A673 (cell line): ENCODE data around the gene PTH2. TPM values are rescaled to one million over a fixed set of nuclear protein-coding genes. Genes with fewer than 3 reads are reported as not detected.

ENCODE experiments used
- BruUV-seq: library from RNA; stranded (reverse); fragments of 400-500 nt; replicated peaks from 2 replicates; lab custom pipeline; 2021; lab: Mats Ljungman, UMichigan
- CTCF ChIA-PET: fragments of 300-600 bp; sonication (Branson Sonifier 250); formaldehyde crosslinking; loops from one replicate; lab custom pipeline; 2022; ENCODE audit warnings: antibody characterized with exemption; lab: Charles Lee
- POLR2A ChIA-PET: fragments of 300-600 bp; sonication (Branson Sonifier 250); formaldehyde crosslinking; loops from one replicate; lab custom pipeline; 2022; ENCODE audit warnings: antibody characterized with exemption; ENCODE audit not compliant: low non-redundant PET; lab: Charles Lee
- DNase-seq: peaks from one replicate; pipeline ENCODE4 v3.0.0-alpha.2; 2015; ENCODE audit warnings: low spot score
- H3K27ac ChIP-seq: fragments of 200-600 bp; sonication (generic); 2 replicates; pipeline ENCODE4 v1.5.1; 2016; ENCODE audit warnings: mixed run types, low read depth, mild to moderate bottlenecking, mixed read lengths, antibody characterized with exemption, low read length; ENCODE audit not compliant: poor library complexity, severe bottlenecking
- H3K27me3 ChIP-seq: fragments of 200-600 bp; sonication (generic); replicated peaks from 2 replicates; pipeline ENCODE4 v1.6.1; 2017; ENCODE audit warnings: mixed run types, low read depth, mild to moderate bottlenecking, mixed read lengths, antibody characterized with exemption, low read length; ENCODE audit not compliant: insufficient read depth, poor library complexity
- H3K36me3 ChIP-seq: fragments of 200-600 bp; sonication (generic); 2 replicates; pipeline ENCODE4 v1.6.1; 2016; ENCODE audit warnings: mixed run types, mild to moderate bottlenecking, mixed read lengths, antibody characterized with exemption, low read length; ENCODE audit not compliant: insufficient read depth, poor library complexity, severe bottlenecking
- H3K4me1 ChIP-seq: fragments of 200-600 bp; sonication (generic); 2 replicates; pipeline ENCODE4 v1.6.1; 2017; ENCODE audit warnings: mixed run types, mild to moderate bottlenecking, mixed read lengths, antibody characterized with exemption, low read length; ENCODE audit not compliant: insufficient read depth, poor library complexity, severe bottlenecking
- H3K4me3 ChIP-seq: fragments of 200-600 bp; sonication (generic); 2 replicates; pipeline ENCODE4 v1.5.1; 2016; ENCODE audit warnings: low read depth, mixed run types, mild to moderate bottlenecking, mixed read lengths, low read length; ENCODE audit not compliant: poor library complexity, severe bottlenecking
- H3K9me3 ChIP-seq: fragments of 200-600 bp; sonication (generic); 2 replicates; pipeline ENCODE4 v1.6.1; 2016; ENCODE audit warnings: mixed run types, low read depth, mild to moderate bottlenecking, mixed read lengths, antibody characterized with exemption, low read length; ENCODE audit not compliant: poor library complexity, severe bottlenecking
- CTCF ChIP-seq: fragments of 300-800, 200-600 bp; sonication (generic); conservative IDR thresholded peaks from 2 replicates; pipeline ENCODE4 v1.5.1; 2017; ENCODE audit warnings: low read depth, mild to moderate bottlenecking, antibody characterized with exemption, low read length, moderate library complexity, mixed read lengths
- EZH2 ChIP-seq: fragments of 200-600 bp; sonication (generic); IDR thresholded peaks from 2 replicates; pipeline ENCODE4 v1.6.1; 2017; ENCODE audit warnings: borderline replicate concordance, low read depth, mild to moderate bottlenecking, mixed read lengths, antibody characterized with exemption, low read length; ENCODE audit not compliant: poor library complexity, severe bottlenecking
- intact Hi-C: fragments of 100-400 bp; cut with micrococcal nuclease; formaldehyde crosslinking; loops from one replicate; pipeline ENCODE4 v1.10.0; 2022; ENCODE audit not compliant: unreplicated experiment
- total RNA-seq: library from RNA; stranded (reverse); gene quantifications from 2 replicates; pipeline ENCODE4 v1.2.3, GENCODE V29; 2021

PTH2 gene
- total RNA-seq, 1 experiment from 2014 or later, result not detected

GRCh38 chr19:49441960-49442350, 18.7 kb upstream of the PTH2 start:
- BruUV-seq, result no TSS peak
- CTCF ChIA-PET, result interaction anchor here (2.2 kb wide), 1 partner anchor 50 kb away, joined by 10 read pairs; no protein-coding TSS in a partner anchor
- DNase-seq, result no peak
- Histone ChIP-seq H3K27me3 (peaks cover 36% of the 10 kb centered on the region), H3K9me3 (no peaks in the 10 kb centered on the region), H3K36me3 (no peaks in the 10 kb centered on the region), H3K4me3 (peak overlapping the region; percentile 68), H3K27ac (no peak overlapping the region), H3K4me1 (peaks cover 15% of the 10 kb centered on the region)
- no peak for TF ChIP-seq CTCF
- TF ChIP-seq EZH2, result no peak
- intact Hi-C loops, result loop anchor here (5.0 kb wide), 2 partner anchors 215 to 345 kb away; no protein-coding TSS in a partner anchor
- POLR2A ChIA-PET, result no interaction called here

DNA sequence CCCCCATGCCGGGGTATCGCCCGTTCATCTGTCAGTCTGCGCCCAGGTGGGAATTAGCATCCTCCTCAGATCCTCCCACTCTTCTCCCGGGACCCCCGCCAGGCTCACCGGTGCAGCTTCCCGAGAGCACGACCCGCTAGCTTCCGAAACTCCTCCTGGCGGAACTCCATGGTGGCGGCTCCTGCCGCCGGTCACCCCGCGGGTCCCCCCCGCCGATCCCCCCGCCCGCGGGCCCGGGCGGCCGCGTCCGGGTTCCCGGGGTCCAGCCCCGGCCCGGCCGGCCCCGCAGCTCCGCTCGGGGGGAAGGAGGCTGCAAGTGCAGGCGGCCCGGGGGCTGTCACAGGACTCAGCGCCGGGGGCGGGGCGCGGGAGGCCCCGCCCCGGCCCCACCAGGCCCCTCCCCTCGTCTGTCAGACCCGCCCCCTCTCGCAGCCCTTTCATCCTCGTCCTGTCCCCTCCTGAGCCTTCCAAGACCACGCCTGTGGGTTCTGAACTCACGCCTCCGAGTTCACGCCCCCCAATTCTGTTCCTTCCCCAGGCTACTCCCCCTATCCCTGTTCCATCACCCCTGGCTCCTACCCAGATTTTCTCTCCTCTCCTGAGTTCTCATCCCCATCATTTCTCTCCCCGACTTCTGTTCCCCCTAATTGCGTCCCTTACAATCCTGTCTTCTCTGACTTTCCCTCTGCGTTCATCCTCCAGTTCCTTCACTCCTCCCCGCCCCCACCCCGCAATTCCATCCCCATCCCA, 18.1 kb upstream of the PTH2 start, which contains the start of gene SLC17A7:
Gene SLC17A7 (minus strand): TSS at position 318 of the 750 bp plus-strand sequence. CDS start 148 bp downstream, at position 170.
- Histone ChIP-seq H3K27ac (no peak within 1 kb of the TSS), H3K4me1 (peaks cover 12% of the 10 kb centered on the region), H3K4me3 (peak within 1 kb of the TSS; percentile 68), H3K36me3 (no peaks in the 10 kb centered on the region), H3K27me3 (peaks cover 36% of the 10 kb centered on the region), H3K9me3 (no peaks in the 10 kb centered on the region)
- TF ChIP-seq EZH2 (no peak), CTCF (no peak)
- intact Hi-C loops, result loop anchor here (5.0 kb wide), 2 partner anchors 214 to 344 kb away; no protein-coding TSS in a partner anchor
- POLR2A ChIA-PET, result no interaction called here
- CTCF ChIA-PET, result interaction anchor here (0.7 to 2.2 kb wide), 2 partner anchors 10 to 50 kb away, joined by 3 to 10 read pairs; no protein-coding TSS in a partner anchor
- DNase-seq, result peak; percentile 71
- BruUV-seq, result no TSS peak

DNA sequence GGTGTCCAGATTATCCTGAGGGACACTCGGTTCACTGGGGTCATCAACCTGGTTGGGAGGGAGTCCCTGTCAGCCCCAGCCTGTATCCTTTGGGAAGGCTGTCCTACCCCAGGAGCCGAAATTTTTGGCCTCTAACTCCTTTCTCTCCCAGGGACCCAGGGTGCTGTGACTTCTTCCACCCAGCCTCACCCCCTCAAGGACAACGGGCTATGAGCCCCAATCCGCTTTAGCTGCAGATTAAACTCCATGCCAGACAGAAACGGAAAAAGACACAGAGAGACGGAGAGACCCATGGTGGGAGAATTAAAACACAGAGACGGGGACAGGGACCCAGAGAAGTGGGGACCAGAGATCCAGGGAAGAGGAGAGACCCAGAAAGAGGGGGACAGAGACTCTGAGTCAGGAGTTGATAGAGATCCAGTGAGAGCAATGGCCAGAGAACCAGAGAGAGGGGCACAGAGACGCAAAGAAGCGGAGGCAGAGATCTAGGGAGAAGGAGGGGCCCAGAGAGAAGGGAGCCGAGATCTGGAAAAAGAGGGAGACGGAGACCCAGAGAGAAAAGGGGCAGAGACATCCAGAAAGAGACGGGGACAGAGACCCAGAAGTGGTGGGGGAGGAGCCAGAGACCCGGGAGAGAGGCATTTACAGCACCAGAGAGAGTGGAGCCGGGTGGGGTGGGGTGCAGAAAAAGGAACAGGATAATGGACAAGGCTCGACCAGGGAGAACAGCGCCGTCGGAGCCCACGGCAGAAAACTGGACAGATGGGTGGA, 17.4 kb upstream of the PTH2 start:
- peaks cover 12% of the 10 kb centered on the region for H3K4me1 ChIP-seq
- ChIA-PET POLR2A (no interaction called here), CTCF (interaction anchor here (0.7 to 1.1 kb wide), 2 partner anchors 9 to 49 kb away, joined by 3 read pairs; no protein-coding TSS in a partner anchor)
- BruUV-seq, result no TSS peak
- no peaks in the 10 kb centered on the region for H3K36me3 ChIP-seq
- H3K27ac ChIP-seq, result no peak overlapping the region
- TF ChIP-seq EZH2, result no peak
- no peak for TF ChIP-seq CTCF
- peaks cover 36% of the 10 kb centered on the region for H3K27me3 ChIP-seq
- peak overlapping the region; percentile 68 for H3K4me3 ChIP-seq
- intact Hi-C loops, result loop anchor here (5.0 kb wide), 2 partner anchors 213 to 343 kb away; no protein-coding TSS in a partner anchor
- no peak for DNase-seq
- no peaks in the 10 kb centered on the region for H3K9me3 ChIP-seq
